ENCODE data around the gene MBL2. TPM values are rescaled to one million over a fixed set of nuclear protein-coding genes. Genes with fewer than 3 reads are reported as not detected.

MBL2 gene
- total RNA-seq, 1 donor from 2014 or later, result not detected

GRCh38 chr10:52720018-52720417 lies 52.6 kb downstream of the MBL2 start:
- Histone ChIP-seq H3K9me3 (replicated peaks) (peaks cover 18% of the 10 kb centered on the region), H3K4me3 (no peak overlapping the region), H3K27me3 (ENCODE audit: low read depth) (no peaks in the 10 kb centered on the region), H3K27ac (replicated peaks) (no peak overlapping the region), H3K36me3 (no peaks in the 10 kb centered on the region), H3K4me1 (no peaks in the 10 kb centered on the region)
- DNase-seq, result no peak
- intact Hi-C loops (cut with micrococcal nuclease), result no loop called here
- TF ChIP-seq CTCF (IDR thresholded peaks at IDR 0.05; ENCODE audit: borderline replicate concordance), result no peak

Measured in left ventricle myocardium inferior (tissue), 1 donor.